ENCODE measurements around the gene NF1.

NF1 gene

GRCh38 chr17:31413081-31413799, 318.5 kb downstream of the NF1 start:
- H3K27ac ChIP-seq: no peak overlapping the region
- TF ChIP-seq CTCF (conservative IDR thresholded peaks at IDR 0.05): no peak

GRCh38 chr17:31413874-31414549, 319.2 kb downstream of the NF1 start:
- no peak overlapping the region for H3K27ac ChIP-seq
- no peak for TF ChIP-seq CTCF (conservative IDR thresholded peaks at IDR 0.05)

GRCh38 chr17:31414550-31414918, 319.8 kb downstream of the NF1 start:
- no peak overlapping the region for H3K27ac ChIP-seq
- TF ChIP-seq CTCF (conservative IDR thresholded peaks at IDR 0.05): no peak

GRCh38 chr17:31415004-31415454, 320.3 kb downstream of the NF1 start:
- no peak overlapping the region for H3K27ac ChIP-seq
- TF ChIP-seq CTCF (conservative IDR thresholded peaks at IDR 0.05): no peak

- no peak overlapping the region for H3K27ac ChIP-seq
- no peak for TF ChIP-seq CTCF (conservative IDR thresholded peaks at IDR 0.05)
Measured at GRCh38 chr17:31415640-31416502, 321.1 kb downstream of the NF1 start.

- no peak overlapping the region for H3K27ac ChIP-seq
- TF ChIP-seq CTCF (conservative IDR thresholded peaks at IDR 0.05): no peak
Measured at GRCh38 chr17:31416503-31416923, 321.7 kb downstream of the NF1 start.
